ENCODE data around the gene MRPL49.

- no peak for TF ChIP-seq CTCF (IDR thresholded peaks at IDR 0.05)
- no peak for TF ChIP-seq POLR2A (IDR thresholded peaks at IDR 0.05)
Measured at GRCh38 chr11:65115361-65116082, 6.6 kb upstream of the MRPL49 start.
